GM23338 (cell line): Measurements from ENCODE around the gene HAPLN2. TPM values are rescaled to one million over a fixed set of nuclear protein-coding genes. Genes with fewer than 3 reads are reported as not detected.

Experiments
- ATAC-seq: fragments of 200-7000 bp; cut with Tn5 transposase; 3 replicates; pipeline ENCODE4 v1.9.1; 2020
- DNase-seq: peaks from one replicate; pipeline ENCODE4 v3.0.0-alpha.2; 2015; ENCODE audit warnings: low spot score
- H2AFZ ChIP-seq: fragments of 200-600 bp; sonication (generic); 2 replicates; pipeline ENCODE4 v1.8.0; 2016; ENCODE audit warnings: antibody characterized with exemption, mild to moderate bottlenecking, moderate library complexity
- H3F3A ChIP-seq: fragments of 200-600 bp; sonication (generic); replicated peaks from 2 replicates; pipeline ENCODE4 v1.8.0; 2017; ENCODE audit warnings: antibody characterized with exemption, mixed run types, low read depth
- H3K27ac ChIP-seq: fragments of 200-600 bp; sonication (generic); 2 replicates; pipeline ENCODE4 v1.6.1; 2016; ENCODE audit warnings: low read depth
- H3K27me3 ChIP-seq: fragments of 200-600 bp; sonication (generic); 2 replicates; pipeline ENCODE4 v1.8.0; 2016; ENCODE audit warnings: mild to moderate bottlenecking, mixed run types, moderate library complexity; ENCODE audit not compliant: insufficient read depth
- H3K36me3 ChIP-seq: fragments of 200-600 bp; sonication (generic); 2 replicates; pipeline ENCODE4 v1.8.0; 2016; ENCODE audit warnings: mild to moderate bottlenecking; ENCODE audit not compliant: insufficient read depth
- H3K4me1 ChIP-seq: fragments of 200-600 bp; sonication (generic); 2 replicates; pipeline ENCODE4 v1.8.0; 2016; ENCODE audit warnings: mild to moderate bottlenecking, moderate library complexity; ENCODE audit not compliant: insufficient read depth
- H3K4me2 ChIP-seq: fragments of 200-600 bp; sonication (generic); 2 replicates; pipeline ENCODE4 v1.7.1; 2017; ENCODE audit warnings: mixed run types
- H3K4me3 ChIP-seq: fragments of 200-600 bp; sonication (generic); 2 replicates; pipeline ENCODE4 v1.6.1; 2016; ENCODE audit warnings: mixed run types
- H3K79me2 ChIP-seq: fragments of 200-600 bp; sonication (generic); replicated peaks from 2 replicates; pipeline ENCODE4 v1.8.0; 2017; ENCODE audit warnings: mild to moderate bottlenecking; ENCODE audit not compliant: insufficient read depth
- H3K9me2 ChIP-seq: fragments of 200-600 bp; sonication (generic); 2 replicates; pipeline ENCODE4 v1.8.0; 2017; ENCODE audit not compliant: insufficient read depth
- H4K20me1 ChIP-seq: fragments of 200-600 bp; sonication (generic); replicated peaks from 2 replicates; pipeline ENCODE4 v1.8.0; 2017; ENCODE audit warnings: mild to moderate bottlenecking; ENCODE audit not compliant: insufficient read depth
- H3K27ac Mint-ChIP-seq: 2 replicates; pipeline ENCODE4 v1.8.0; 2020; ENCODE audit warnings: inconsistent platforms, mild to moderate bottlenecking, moderate library complexity, mixed read lengths
- H3K27me3 Mint-ChIP-seq: 3 replicates; pipeline ENCODE4 v1.8.0; 2022; ENCODE audit warnings: low read depth, mild to moderate bottlenecking, moderate library complexity, mixed read lengths, inconsistent platforms; ENCODE audit not compliant: insufficient read depth, poor library complexity
- H3K36me3 Mint-ChIP-seq: 3 replicates; pipeline ENCODE4 v1.8.0; 2021; ENCODE audit warnings: low read depth, mild to moderate bottlenecking, inconsistent platforms, moderate library complexity, mixed read lengths
- H3K4me1 Mint-ChIP-seq: 3 replicates; pipeline ENCODE4 v1.8.0; 2020; ENCODE audit warnings: mild to moderate bottlenecking, inconsistent platforms, mixed read lengths
- H3K4me3 Mint-ChIP-seq: 3 replicates; pipeline ENCODE4 v1.8.0; 2021; ENCODE audit warnings: moderate library complexity, mild to moderate bottlenecking, inconsistent platforms, mixed read lengths
- H3K9me3 Mint-ChIP-seq: 3 replicates; pipeline ENCODE4 v1.8.0; 2020; ENCODE audit warnings: moderate library complexity, mild to moderate bottlenecking, inconsistent platforms, mixed read lengths
- POLR2AphosphoS5 ChIP-seq: IDR thresholded peaks from 2 replicates; pipeline ENCODE4 v1.6.1; 2016; ENCODE audit warnings: antibody characterized with exemption, low read depth
- STAT1 ChIP-seq: IDR thresholded peaks from one replicate; pipeline ENCODE4 v1.6.1; 2016; ENCODE audit warnings: antibody characterized with exemption; ENCODE audit not compliant: unreplicated experiment
- ZNF462 ChIP-seq: fragments of 250-450 bp; sonication (Bioruptor Pico); IDR thresholded peaks from 2 replicates; pipeline ENCODE4 v1.5.0; 2020; ENCODE audit warnings: mild to moderate bottlenecking, moderate library complexity
- polyA plus RNA-seq: library from polyadenylated mRNA; unstranded; fragments of >200 nt; fragmentation: Nextera tagmentation; extraction: Ambion mirVana; gene quantifications from 2 replicates; pipeline ENCODE4 v1.2.1, GENCODE V29; 2016
- total RNA-seq: library from RNA; depleted of rRNA; stranded (reverse); fragments of >200 nt; shearing (Covaris generic); gene quantifications from 2 replicates; pipeline ENCODE4 v1.2.3, GENCODE V29; 2014

The HAPLN2 gene
- total and polyA plus RNA-seq, 2 experiments from 2014 or later, result 0.53 TPM; not detected in 1

- H3K27ac ChIP-seq, result peak within 1 kb of the TSS; percentile 80; the same call in 1 of the 2 replicates
- DNase-seq (peak; percentile 94), ATAC-seq (peak; percentile 95)
- Mint-ChIP-seq H3K4me3 (peak within 1 kb of the TSS; percentile 82), H3K27me3 (peaks cover 4% of the 10 kb centered on the region), H3K9me3 (no peaks in the 10 kb centered on the region), H3K27ac (peak within 1 kb of the TSS; percentile 95), H3K36me3 (peaks cover 41% of the 10 kb centered on the region), H3K4me1 (peaks cover 17% of the 10 kb centered on the region)
- peaks cover 29% of the 10 kb centered on the region for H3F3A ChIP-seq
- no peaks in the 10 kb centered on the region for H3K79me2 ChIP-seq
- H4K20me1 ChIP-seq, result peaks cover 17% of the 10 kb centered on the region
- TF ChIP-seq POLR2AphosphoS5 (peak; percentile 82), ZNF462 (CRISPR knock-in tag) (no peak)
- no peaks in the 10 kb centered on the region for H3K9me2 ChIP-seq
- H3K36me3 ChIP-seq, result peaks cover 5% of the 10 kb centered on the region
- H3K4me1 ChIP-seq, result peaks cover 8% of the 10 kb centered on the region; the same call in 1 of the 2 replicates
- H3K27me3 ChIP-seq, result no peaks in the 10 kb centered on the region
- peak within 1 kb of the TSS; percentile 83 for H2AFZ ChIP-seq
- H3K4me2 ChIP-seq, result peak within 1 kb of the TSS; percentile 80
- H3K4me3 ChIP-seq, result peak within 1 kb of the TSS; percentile 95
Observed at GRCh38 chr1:156591432-156592157, 27.6 kb upstream of the HAPLN2 start, which contains the start of gene NAXE. Gene NAXE (plus strand): TSS chr1:156591776. CDS start chr1:156591805, 29 bp downstream.

- H3K36me3 Mint-ChIP-seq, result peaks cover 48% of the 10 kb centered on the region
- peak; percentile 29 for ATAC-seq
- Histone ChIP-seq H4K20me1 (peaks cover 19% of the 10 kb centered on the region), H3K4me1 (peaks cover 8% of the 10 kb centered on the region; the same call in 1 of the 2 replicates), H3K27me3 (no peaks in the 10 kb centered on the region), H2AFZ (no peak overlapping the region), H3K4me2 (peak overlapping the region; percentile 80), H3K36me3 (peaks cover 5% of the 10 kb centered on the region), H3K4me3 (peak overlapping the region; percentile 95), H3K79me2 (no peaks in the 10 kb centered on the region), H3K9me2 (no peaks in the 10 kb centered on the region), H3F3A (peaks cover 34% of the 10 kb centered on the region), H3K27ac (peak overlapping the region; percentile 59; the same call in 1 of the 2 replicates)
- H3K4me1 Mint-ChIP-seq, result peaks cover 17% of the 10 kb centered on the region
- peak; percentile 41; the same call in 1 of the 2 replicates for TF ChIP-seq POLR2AphosphoS5
- no peak for TF ChIP-seq STAT1
- no peaks in the 10 kb centered on the region for H3K9me3 Mint-ChIP-seq
- peak overlapping the region; percentile 75; the same call in 1 of the 2 replicates for H3K27ac Mint-ChIP-seq
- H3K27me3 Mint-ChIP-seq, result peaks cover 4% of the 10 kb centered on the region
- peak overlapping the region; percentile 82 for H3K4me3 Mint-ChIP-seq
- DNase-seq, result peak; percentile 21
Observed at GRCh38 chr1:156592158-156592909, 26.9 kb upstream of the HAPLN2 start.
